Omental fat pad (tissue), 4 donors: Measurements from ENCODE around the gene GOLIM4. TPM values are rescaled to one million over a fixed set of nuclear protein-coding genes. Genes with fewer than 3 reads are reported as not detected.

Experiments used
- ATAC-seq: fragments of 150-250 bp; one replicate; pipeline ENCODE4 v1.9.1; 2016; ENCODE audit warnings: mild to moderate bottlenecking, moderate library complexity; ENCODE audit not compliant: low FRiP score
- DNase-seq: peaks from one replicate; pipeline ENCODE4 v3.0.0-alpha.2; 2019; ENCODE audit warnings: low spot score
- total RNA-seq, 4 donors: library from RNA; depleted of rRNA; stranded (reverse); fragments of >200 nt; gene quantifications; one replicate each; pipeline ENCODE4 v1.1.0, GENCODE V29; 2016
- TF ChIP-seq, protein P1 (sequence below), 3 donors: fragments of 450-650 bp; IDR thresholded peaks; one replicate each; pipeline ENCODE4 v1.5.1; 2016 to 2017; ENCODE audit warnings: antibody characterized with exemption in 3 of 3, mild to moderate bottlenecking in 3 of 3, moderate library complexity in 2 of 3

Gene GOLIM4
- total RNA-seq, 4 donors from 2014 or later, result 30.3 to 46.2 (median 34.8) TPM

DNA sequence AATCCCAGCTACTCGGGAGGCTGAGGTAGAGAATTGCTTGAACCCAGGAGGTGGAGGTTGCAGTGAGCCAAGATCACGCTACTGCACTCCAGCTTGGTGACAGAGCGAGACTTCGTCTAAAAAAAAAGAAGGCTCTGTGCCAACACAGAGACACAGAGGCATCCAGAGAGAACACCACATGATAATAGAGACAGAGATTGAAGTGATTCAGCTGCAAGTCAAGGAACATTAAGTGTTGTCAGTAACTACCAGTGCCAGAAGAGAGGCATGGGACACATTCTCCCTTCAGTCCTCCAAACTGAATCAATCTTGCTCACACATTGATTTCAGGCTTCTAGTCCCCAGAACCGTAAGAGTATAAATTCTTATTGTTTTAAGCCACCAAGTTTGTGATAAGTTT is 97.5 kb downstream of the GOLIM4 start:
- ATAC-seq (no peak), DNase-seq (no peak)
- TF ChIP-seq, protein P1, sequence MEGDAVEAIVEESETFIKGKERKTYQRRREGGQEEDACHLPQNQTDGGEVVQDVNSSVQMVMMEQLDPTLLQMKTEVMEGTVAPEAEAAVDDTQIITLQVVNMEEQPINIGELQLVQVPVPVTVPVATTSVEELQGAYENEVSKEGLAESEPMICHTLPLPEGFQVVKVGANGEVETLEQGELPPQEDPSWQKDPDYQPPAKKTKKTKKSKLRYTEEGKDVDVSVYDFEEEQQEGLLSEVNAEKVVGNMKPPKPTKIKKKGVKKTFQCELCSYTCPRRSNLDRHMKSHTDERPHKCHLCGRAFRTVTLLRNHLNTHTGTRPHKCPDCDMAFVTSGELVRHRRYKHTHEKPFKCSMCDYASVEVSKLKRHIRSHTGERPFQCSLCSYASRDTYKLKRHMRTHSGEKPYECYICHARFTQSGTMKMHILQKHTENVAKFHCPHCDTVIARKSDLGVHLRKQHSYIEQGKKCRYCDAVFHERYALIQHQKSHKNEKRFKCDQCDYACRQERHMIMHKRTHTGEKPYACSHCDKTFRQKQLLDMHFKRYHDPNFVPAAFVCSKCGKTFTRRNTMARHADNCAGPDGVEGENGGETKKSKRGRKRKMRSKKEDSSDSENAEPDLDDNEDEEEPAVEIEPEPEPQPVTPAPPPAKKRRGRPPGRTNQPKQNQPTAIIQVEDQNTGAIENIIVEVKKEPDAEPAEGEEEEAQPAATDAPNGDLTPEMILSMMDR (IDR thresholded peaks at IDR 0.05), result no peak

DNA sequence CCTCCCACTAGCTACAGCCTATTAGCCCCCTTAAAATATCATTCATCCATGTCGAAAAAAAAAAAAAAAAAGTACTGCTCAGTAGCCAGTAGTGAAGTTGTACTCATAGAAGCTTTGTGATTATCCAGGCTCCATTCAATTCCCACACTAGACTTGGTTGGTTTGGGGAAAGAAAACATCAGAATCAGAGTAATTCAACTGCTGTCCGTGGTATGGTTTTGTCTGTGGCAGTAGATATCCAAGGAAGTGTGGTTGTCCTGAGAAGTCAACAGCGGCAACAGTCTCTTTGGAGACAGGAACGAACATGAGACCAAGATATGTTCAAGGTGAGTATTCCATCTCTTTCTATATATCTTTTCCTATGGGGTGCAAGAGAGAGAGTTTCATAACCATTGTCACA is 99.2 kb downstream of the GOLIM4 start:
- ATAC-seq (no peak), DNase-seq (no peak)
- TF ChIP-seq, protein P1 (IDR thresholded peaks at IDR 0.05), result no peak

DNA sequence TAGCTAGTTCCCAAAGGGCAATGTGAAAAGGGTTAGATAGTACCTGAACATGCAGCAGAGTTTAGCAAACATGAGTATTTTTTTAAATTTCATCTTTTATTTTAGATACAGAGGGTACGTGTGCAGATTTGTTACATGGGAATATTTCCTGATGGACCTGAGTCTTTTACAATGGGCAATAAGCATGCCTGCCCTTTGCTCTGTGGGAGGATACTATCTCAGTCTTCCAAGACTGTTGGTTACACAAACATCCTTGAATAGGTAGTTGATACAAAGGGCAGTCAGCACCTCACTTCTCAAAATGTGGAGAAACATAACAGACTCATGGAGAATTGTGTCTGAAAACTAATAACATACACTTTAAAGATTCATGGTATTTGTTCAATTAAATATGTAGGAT is 103.3 kb downstream of the GOLIM4 start:
- TF ChIP-seq, protein P1 (IDR thresholded peaks at IDR 0.05), result no peak

DNA sequence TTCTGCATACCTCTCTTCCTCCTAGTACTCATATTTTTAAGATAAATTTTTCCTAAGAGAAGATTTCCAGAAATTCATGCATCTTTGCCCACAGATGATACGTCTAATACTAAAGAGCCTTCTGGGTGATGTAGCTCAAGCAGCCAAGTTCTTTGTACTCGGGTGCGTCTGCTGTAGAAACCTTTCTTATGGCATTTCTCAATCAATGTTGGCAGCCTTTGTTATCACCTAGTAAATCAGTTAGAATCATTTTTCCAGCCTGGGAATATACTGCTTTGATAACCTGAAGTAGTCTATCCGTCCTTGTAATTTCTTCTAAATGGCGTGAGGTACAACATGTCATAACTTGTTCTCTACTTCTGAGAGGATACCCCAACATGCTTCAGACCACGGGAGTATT is 104.5 kb downstream of the GOLIM4 start:
- ATAC-seq, result no peak
- DNase-seq, result no peak
- TF ChIP-seq, protein P1 (IDR thresholded peaks at IDR 0.05), result no peak

More for the DNA sequence above, 103.3 kb downstream of the GOLIM4 start:
- no peak for DNase-seq
- no peak for ATAC-seq

DNA sequence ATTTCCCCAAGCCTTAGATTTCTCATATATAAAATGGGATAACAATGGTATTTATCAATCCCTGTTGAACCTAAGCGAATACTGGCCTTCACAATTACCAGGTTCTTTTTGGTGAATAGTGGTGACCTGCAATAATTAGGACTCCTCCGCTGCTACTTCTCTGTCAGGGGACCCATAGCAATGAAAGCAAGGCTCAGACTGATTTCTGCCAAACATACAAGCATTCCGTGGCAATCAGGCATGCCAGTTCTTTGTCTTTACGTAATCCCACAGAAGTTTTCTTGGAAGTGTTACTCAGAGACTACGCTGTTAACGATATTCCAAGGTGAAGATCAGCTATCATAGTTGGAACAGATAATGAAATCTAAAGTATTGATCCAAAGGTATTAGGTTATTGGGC is 105.7 kb downstream of the GOLIM4 start:
- DNase-seq (no peak), ATAC-seq (no peak)
- TF ChIP-seq, protein P1 (IDR thresholded peaks at IDR 0.05), result no peak

DNA sequence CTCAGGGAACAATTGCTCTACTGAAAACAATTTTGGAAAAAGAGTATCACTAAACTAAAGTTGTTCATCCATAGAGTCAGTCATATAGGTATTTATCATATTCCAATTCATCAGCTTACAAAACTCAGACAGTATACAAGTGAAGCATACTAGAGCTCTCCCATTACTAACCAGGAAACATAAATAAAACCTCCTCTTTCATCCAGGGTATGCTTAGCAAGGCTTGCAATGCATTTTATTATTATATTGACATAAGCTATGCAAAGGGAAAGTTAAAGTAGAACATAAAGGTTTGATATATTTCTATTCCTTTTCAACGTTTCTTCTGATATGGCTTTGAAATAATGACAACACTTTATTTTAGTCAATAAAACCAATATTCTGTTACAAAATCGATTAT is 106.7 kb downstream of the GOLIM4 start:
- ATAC-seq (no peak), DNase-seq (no peak)

DNA sequence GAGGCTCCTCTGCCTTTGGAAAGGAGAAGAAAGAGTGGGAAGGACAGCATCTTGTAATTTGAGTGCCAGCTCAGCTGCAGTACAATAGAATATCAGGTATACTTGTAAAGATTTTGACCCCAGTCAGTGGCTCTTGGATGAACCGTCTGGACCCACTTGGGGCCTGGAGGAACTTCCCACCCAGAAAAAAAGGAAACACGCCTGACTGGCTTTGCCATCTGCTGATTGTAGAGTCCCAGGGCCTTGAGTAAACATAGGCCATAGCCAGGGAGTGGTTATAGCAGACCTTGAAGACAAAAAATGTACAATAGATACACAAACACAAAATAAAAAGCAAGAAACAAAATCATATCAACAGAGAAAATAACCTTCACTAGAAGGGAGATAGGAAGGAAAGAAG is 112.1 kb downstream of the GOLIM4 start:
- ATAC-seq, result no peak
- no peak for DNase-seq
- TF ChIP-seq, protein P1 (IDR thresholded peaks at IDR 0.05), result no peak

More for the DNA sequence above, 106.7 kb downstream of the GOLIM4 start:
- TF ChIP-seq, protein P1 (IDR thresholded peaks at IDR 0.05), result no peak
